ENCODE data around the gene GRIA1.

The GRIA1 gene

DNA sequence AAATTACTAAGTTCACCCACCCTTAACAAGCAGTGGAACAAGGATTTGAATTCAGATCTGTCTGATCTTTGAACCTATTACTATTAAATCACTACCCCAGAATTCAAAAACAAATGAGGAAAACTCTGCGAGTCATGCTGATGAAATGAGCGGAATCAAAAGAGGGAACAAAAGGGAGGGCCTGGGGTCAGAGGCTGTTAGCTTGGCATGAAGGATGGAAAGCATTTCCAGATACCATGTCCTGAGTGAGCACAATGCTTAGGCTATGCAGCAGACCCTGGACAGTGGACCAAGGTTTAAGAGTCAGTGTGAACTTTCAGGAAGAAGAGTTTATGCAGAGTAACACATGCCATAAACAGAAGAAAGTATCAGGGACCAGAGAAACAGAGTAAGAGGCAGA lies 30.5 kb downstream of the GRIA1 start:
- Histone ChIP-seq H3K27me3 (ENCODE audit: control insufficient read depth, insufficient read depth, low read length, poor library complexity, severe bottlenecking) (no peaks in the 10 kb centered on the region), H3K9me3 (ENCODE audit: control insufficient read depth, low read length) (no peaks in the 10 kb centered on the region), H3K4me1 (ENCODE audit: control insufficient read depth, insufficient read depth, low read length) (peaks cover 34% of the 10 kb centered on the region), H3K4me3 (ENCODE audit: insufficient read depth, low read depth, low read length) (no peak overlapping the region), H3K27ac (ENCODE audit: insufficient read depth, low read depth, low read length, poor library complexity, severe bottlenecking) (no peak overlapping the region), H3K36me3 (ENCODE audit: control insufficient read depth, insufficient read depth, low read length) (no peaks in the 10 kb centered on the region)
- 65 to 89% methylated on average over 2 of the region's 2 CpGs for WGBS, 2 experiments

DNA sequence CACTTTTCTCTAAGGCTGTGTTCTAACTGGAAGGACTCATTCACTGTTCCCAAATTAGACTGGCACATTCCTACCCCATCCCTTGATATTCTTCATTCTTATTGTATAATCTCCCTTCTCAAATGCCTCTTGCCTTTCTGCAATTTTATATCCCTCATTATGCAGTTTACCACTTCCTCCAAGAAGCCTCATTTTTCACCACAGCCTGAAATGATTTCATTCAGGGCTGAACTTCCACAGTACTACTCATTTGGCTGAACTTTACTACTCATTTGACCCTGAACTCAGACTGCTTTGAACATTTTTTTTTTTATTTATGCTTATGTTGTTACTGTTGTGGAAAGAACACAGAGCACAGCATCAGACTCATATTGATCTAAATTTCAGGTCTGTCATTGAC lies 32.7 kb downstream of the GRIA1 start:
- H3K27ac ChIP-seq (ENCODE audit: insufficient read depth, low read depth, low read length, poor library complexity, severe bottlenecking) = no peak overlapping the region
- no peak overlapping the region for H3K4me3 ChIP-seq (ENCODE audit: insufficient read depth, low read depth, low read length)

DNA sequence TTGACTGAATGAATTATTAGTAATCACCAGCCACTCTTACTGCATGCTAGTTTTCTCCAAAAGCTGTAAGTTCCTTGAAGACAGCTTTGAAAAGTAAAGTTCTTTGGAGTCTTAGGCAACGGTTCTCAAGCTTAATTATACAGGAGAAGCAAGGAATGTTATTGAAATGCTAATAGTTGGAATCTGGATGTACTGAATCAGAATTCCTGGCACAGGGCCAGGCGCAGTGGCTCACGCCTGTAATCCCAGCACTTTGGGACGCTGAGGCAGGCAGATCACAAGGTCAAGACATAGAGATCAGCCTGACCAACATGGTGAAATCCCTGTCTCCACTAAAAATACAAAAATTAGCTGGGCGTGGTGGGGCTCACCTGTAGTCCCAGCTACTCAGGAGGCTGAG lies 33.4 kb downstream of the GRIA1 start:
- no peaks in the 10 kb centered on the region for H3K9me3 ChIP-seq (ENCODE audit: control insufficient read depth, low read length)
- no peaks in the 10 kb centered on the region for H3K27me3 ChIP-seq (ENCODE audit: control insufficient read depth, insufficient read depth, low read length, poor library complexity, severe bottlenecking)
- H3K4me3 ChIP-seq (ENCODE audit: insufficient read depth, low read depth, low read length) = no peak overlapping the region
- peaks cover 14% of the 10 kb centered on the region for H3K4me1 ChIP-seq (ENCODE audit: control insufficient read depth, insufficient read depth, low read length)
- H3K36me3 ChIP-seq (ENCODE audit: control insufficient read depth, insufficient read depth, low read length) = no peaks in the 10 kb centered on the region
- WGBS, 2 experiments = 85 to 87% methylated on average over 5 of the region's 5 CpGs
- no peak overlapping the region for H3K27ac ChIP-seq (ENCODE audit: insufficient read depth, low read depth, low read length, poor library complexity, severe bottlenecking)

More for the DNA sequence above, 32.7 kb downstream of the GRIA1 start:
- Histone ChIP-seq H3K4me1 (ENCODE audit: control insufficient read depth, insufficient read depth, low read length) (peaks cover 14% of the 10 kb centered on the region), H3K36me3 (ENCODE audit: control insufficient read depth, insufficient read depth, low read length) (no peaks in the 10 kb centered on the region), H3K9me3 (ENCODE audit: control insufficient read depth, low read length) (no peaks in the 10 kb centered on the region), H3K27me3 (ENCODE audit: control insufficient read depth, insufficient read depth, low read length, poor library complexity, severe bottlenecking) (no peaks in the 10 kb centered on the region)

DNA sequence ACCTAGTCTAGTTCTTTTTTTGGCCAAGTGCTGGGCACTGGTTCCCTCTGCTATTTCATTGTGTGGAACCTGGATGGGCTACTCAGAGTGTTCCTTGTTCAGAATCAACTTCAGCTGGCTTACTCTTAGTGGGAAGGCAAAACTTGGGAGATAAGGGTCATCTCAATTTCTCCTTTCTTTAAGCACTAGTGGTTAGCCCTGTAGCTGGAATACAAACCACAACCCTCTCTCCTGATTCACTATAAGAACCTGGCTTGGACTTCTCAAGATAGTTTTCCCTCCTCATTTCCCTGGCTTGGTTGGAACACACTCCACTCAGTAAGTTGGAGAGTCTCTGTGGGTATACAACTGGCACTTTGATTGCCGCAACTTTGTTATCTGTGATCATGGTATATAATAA lies 35.1 kb downstream of the GRIA1 start:
- Histone ChIP-seq H3K9me3 (ENCODE audit: control insufficient read depth, low read length) (no peaks in the 10 kb centered on the region), H3K36me3 (ENCODE audit: control insufficient read depth, insufficient read depth, low read length) (no peaks in the 10 kb centered on the region), H3K4me1 (ENCODE audit: control insufficient read depth, insufficient read depth, low read length) (peaks cover 8% of the 10 kb centered on the region), H3K4me3 (ENCODE audit: insufficient read depth, low read depth, low read length) (no peak overlapping the region), H3K27me3 (ENCODE audit: control insufficient read depth, insufficient read depth, low read length, poor library complexity, severe bottlenecking) (no peaks in the 10 kb centered on the region), H3K27ac (ENCODE audit: insufficient read depth, low read depth, low read length, poor library complexity, severe bottlenecking) (no peak overlapping the region)
- WGBS, 2 experiments = 100% methylated on average over 1 of the region's 1 CpG; no CpG with 5 or more reads in 1 of the 2 experiments

DNA sequence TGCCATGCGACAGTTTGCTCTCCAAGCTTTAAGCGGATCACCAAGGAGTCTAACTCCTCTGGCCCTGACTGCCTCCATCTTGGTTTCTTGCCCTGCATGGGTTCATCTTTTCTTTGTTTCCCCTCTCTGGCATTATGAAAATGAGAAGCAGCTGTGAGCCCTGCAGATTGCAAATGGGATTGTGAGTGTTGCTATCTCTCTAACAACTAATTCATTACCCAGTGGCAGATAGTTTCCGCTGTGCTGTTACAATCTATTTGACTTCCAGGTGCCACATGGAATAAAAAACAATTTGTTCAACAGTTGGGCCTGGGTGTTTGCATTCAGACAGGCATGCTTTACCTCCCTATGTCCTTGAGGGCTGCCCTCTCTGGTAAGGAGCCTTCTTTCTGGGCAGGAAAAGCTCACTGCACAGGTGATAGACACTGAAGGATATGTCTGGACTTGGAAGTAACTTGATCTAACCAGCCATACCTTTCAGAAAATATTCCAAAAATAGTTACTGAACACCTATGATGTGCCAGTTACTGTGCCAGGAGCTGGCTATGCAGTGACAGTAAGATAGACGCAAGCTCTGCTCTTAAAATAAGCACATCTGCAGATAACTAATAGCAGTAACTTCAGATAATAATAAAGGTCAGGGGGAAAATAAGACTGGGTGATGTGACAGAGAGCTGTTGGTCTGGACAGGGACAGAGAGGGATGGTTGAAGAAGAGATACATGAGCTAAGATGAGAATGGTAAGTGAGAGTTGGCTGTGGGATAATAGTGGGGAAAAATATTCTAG lies 40.1 kb downstream of the GRIA1 start:
- no peaks in the 10 kb centered on the region for H3K4me1 ChIP-seq (ENCODE audit: control insufficient read depth, insufficient read depth, low read length)
- H3K27ac ChIP-seq (ENCODE audit: insufficient read depth, low read depth, low read length, poor library complexity, severe bottlenecking) = no peak overlapping the region
- H3K27me3 ChIP-seq (ENCODE audit: control insufficient read depth, insufficient read depth, low read length, poor library complexity, severe bottlenecking) = no peaks in the 10 kb centered on the region
- no peak overlapping the region for H3K4me3 ChIP-seq (ENCODE audit: insufficient read depth, low read depth, low read length)
- WGBS, 2 experiments = 96 to 97% methylated on average over 4 of the region's 4 CpGs
- no peaks in the 10 kb centered on the region for H3K9me3 ChIP-seq (ENCODE audit: control insufficient read depth, low read length)
- H3K36me3 ChIP-seq (ENCODE audit: control insufficient read depth, insufficient read depth, low read length) = no peaks in the 10 kb centered on the region

DNA sequence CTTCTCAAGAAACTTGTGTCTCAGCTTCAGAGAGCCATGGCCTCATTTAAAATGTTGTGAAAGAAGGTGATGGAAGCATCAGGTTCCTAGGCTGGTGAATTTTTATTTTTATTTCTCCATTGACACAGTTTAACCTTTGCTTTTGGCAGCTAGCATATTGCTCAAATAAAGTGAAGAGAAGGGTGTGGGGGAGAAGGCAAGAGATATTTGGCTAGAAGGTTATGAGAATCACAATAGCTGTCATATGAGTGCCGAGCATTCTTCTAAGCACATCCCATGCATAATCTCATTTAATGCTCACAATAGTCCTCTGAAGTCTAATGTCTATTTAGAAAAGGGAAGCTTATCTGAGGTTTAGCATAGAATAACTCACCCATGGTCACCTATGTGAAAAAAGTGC lies 43.1 kb downstream of the GRIA1 start:
- Histone ChIP-seq H3K9me3 (ENCODE audit: control insufficient read depth, low read length) (no peaks in the 10 kb centered on the region), H3K27ac (ENCODE audit: insufficient read depth, low read depth, low read length, poor library complexity, severe bottlenecking) (no peak overlapping the region), H3K4me3 (ENCODE audit: insufficient read depth, low read depth, low read length) (no peak overlapping the region), H3K4me1 (ENCODE audit: control insufficient read depth, insufficient read depth, low read length) (peaks cover 14% of the 10 kb centered on the region), H3K27me3 (ENCODE audit: control insufficient read depth, insufficient read depth, low read length, poor library complexity, severe bottlenecking) (no peaks in the 10 kb centered on the region), H3K36me3 (ENCODE audit: control insufficient read depth, insufficient read depth, low read length) (no peaks in the 10 kb centered on the region)
- no CpG with 5 or more reads among the region's 1 CpG for WGBS, 2 experiments

DNA sequence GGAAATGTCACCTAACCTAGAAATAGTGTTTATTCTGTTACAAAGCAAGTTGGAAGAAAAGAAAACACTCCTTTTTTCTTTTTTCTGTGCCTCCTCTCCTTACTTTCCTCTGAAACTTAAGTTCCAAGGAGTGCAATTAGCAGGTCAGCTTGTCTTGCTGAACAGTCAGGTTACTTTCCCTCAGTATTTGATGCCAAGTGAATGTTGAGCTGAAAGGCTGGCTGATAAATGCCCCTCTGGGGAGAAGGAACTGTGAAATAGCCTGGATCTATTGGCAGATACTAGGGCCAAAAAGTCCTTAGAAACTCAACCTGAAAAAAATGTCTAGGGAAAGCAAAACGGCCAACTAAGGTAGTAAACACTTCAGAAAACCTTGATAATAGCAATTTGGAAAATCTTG lies 43.6 kb downstream of the GRIA1 start:
- WGBS, 2 experiments = 90 to 94% methylated on average over 1 of the region's 1 CpG
- Histone ChIP-seq H3K4me1 (ENCODE audit: control insufficient read depth, insufficient read depth, low read length) (peaks cover 14% of the 10 kb centered on the region), H3K4me3 (ENCODE audit: insufficient read depth, low read depth, low read length) (no peak overlapping the region), H3K36me3 (ENCODE audit: control insufficient read depth, insufficient read depth, low read length) (no peaks in the 10 kb centered on the region), H3K27me3 (ENCODE audit: control insufficient read depth, insufficient read depth, low read length, poor library complexity, severe bottlenecking) (no peaks in the 10 kb centered on the region), H3K9me3 (ENCODE audit: control insufficient read depth, low read length) (no peaks in the 10 kb centered on the region), H3K27ac (ENCODE audit: insufficient read depth, low read depth, low read length, poor library complexity, severe bottlenecking) (no peak overlapping the region)

DNA sequence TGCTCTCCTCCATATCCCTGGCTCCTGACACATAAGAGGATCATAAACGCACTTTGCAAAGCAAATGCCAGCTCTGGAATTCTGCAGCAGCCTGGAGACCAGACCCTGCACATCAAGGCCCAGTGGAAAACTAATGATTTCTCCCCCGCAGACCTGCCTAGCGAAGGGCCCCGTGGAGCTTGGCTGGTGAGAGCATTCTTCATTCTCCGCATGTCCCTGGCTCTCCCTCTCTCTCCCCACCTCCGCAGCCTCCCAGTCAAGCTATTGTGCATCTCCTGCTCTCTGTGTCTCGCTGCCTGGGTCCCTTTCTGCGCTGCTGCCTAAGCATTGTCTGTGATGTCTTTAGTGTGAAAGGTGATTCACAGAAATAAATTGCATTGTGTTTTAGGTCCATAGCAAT lies 46.7 kb downstream of the GRIA1 start:
- no peak overlapping the region for H3K4me3 ChIP-seq (ENCODE audit: insufficient read depth, low read depth, low read length)
- peaks cover 18% of the 10 kb centered on the region for H3K4me1 ChIP-seq (ENCODE audit: control insufficient read depth, insufficient read depth, low read length)
- no peaks in the 10 kb centered on the region for H3K9me3 ChIP-seq (ENCODE audit: control insufficient read depth, low read length)
- no peak overlapping the region for H3K27ac ChIP-seq (ENCODE audit: insufficient read depth, low read depth, low read length, poor library complexity, severe bottlenecking)
- H3K27me3 ChIP-seq (ENCODE audit: control insufficient read depth, insufficient read depth, low read length, poor library complexity, severe bottlenecking) = no peaks in the 10 kb centered on the region
- WGBS, 2 experiments = 74 to 76% methylated on average over 8 of the region's 8 CpGs
- H3K36me3 ChIP-seq (ENCODE audit: control insufficient read depth, insufficient read depth, low read length) = no peaks in the 10 kb centered on the region

DNA sequence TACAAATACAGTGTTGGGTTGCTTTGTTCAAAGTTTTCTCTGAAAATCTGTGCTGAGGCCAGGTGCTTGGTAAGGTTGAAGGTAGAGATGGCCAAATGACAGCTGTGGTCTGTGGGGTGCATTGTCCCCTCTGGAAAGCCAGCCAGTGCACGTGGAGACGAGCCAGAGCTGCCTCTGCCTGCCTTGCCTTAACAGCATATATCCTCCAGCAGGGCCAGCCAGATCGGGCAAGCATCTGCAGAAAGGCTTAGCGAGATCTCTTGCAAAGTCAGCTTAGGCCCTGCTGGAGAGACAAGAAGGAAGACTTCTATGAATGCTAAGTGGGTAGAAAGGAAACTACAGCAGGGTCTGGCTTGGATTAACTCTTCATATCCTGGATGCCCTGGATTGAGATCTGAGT lies 49.5 kb downstream of the GRIA1 start:
- H3K9me3 ChIP-seq (ENCODE audit: control insufficient read depth, low read length) = no peaks in the 10 kb centered on the region
- WGBS, 2 experiments = 64 to 65% methylated on average over 4 of the region's 4 CpGs
- H3K4me1 ChIP-seq (ENCODE audit: control insufficient read depth, insufficient read depth, low read length) = peaks cover 18% of the 10 kb centered on the region

DNA sequence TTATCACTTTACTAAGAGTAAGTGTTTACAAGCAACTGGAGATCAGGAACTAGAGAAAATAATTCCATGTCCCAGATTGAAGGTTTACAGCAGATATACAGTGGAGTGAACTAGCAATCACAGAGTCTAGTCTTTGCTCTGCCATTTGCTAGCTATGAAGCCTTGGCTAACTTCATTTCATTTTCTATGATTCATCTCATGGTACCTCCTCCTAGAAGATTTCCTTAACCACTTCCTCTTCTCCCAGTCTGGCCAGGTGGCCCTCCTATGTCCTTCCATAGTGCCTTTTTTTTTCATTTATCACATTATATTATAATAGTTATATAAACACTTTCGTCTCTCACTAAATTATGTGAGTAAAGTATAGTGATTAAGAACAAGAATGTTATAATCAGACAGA lies 52.1 kb downstream of the GRIA1 start:
- peaks cover 4% of the 10 kb centered on the region for H3K4me1 ChIP-seq (ENCODE audit: control insufficient read depth, insufficient read depth, low read length)
- no peaks in the 10 kb centered on the region for H3K27me3 ChIP-seq (ENCODE audit: control insufficient read depth, insufficient read depth, low read length, poor library complexity, severe bottlenecking)
- H3K36me3 ChIP-seq (ENCODE audit: control insufficient read depth, insufficient read depth, low read length) = no peaks in the 10 kb centered on the region
- H3K9me3 ChIP-seq (ENCODE audit: control insufficient read depth, low read length) = no peaks in the 10 kb centered on the region
- no peak overlapping the region for H3K4me3 ChIP-seq (ENCODE audit: insufficient read depth, low read depth, low read length)
- no peak overlapping the region for H3K27ac ChIP-seq (ENCODE audit: insufficient read depth, low read depth, low read length, poor library complexity, severe bottlenecking)
- WGBS, 2 experiments = no CpG with 5 or more reads among the region's 1 CpG

More for the DNA sequence above, 49.5 kb downstream of the GRIA1 start:
- H3K27ac ChIP-seq (ENCODE audit: insufficient read depth, low read depth, low read length, poor library complexity, severe bottlenecking) = no peak overlapping the region
- no peaks in the 10 kb centered on the region for H3K36me3 ChIP-seq (ENCODE audit: control insufficient read depth, insufficient read depth, low read length)
- H3K27me3 ChIP-seq (ENCODE audit: control insufficient read depth, insufficient read depth, low read length, poor library complexity, severe bottlenecking) = no peaks in the 10 kb centered on the region
- no peak overlapping the region for H3K4me3 ChIP-seq (ENCODE audit: insufficient read depth, low read depth, low read length)

DNA sequence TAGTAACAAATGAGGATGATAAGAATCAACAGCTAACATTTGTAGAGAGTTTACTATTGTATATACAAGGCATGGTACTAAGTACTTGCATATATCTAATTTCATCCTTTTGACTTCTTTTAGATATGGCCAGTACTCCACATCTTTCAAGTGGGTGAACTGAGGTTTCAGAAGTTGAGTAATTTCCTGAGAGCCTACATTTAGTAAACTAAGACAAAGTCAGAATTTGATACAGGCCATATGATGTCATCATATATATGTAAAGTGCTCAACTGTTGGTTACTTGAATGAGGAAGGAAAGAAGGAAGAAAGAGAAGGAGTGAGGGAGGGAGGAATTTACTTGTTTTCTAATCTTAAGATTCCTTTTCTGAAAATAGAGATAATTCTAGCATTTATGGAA lies 52.8 kb downstream of the GRIA1 start:
- Histone ChIP-seq H3K4me3 (ENCODE audit: insufficient read depth, low read depth, low read length) (no peak overlapping the region), H3K27ac (ENCODE audit: insufficient read depth, low read depth, low read length, poor library complexity, severe bottlenecking) (no peak overlapping the region), H3K4me1 (ENCODE audit: control insufficient read depth, insufficient read depth, low read length) (peaks cover 4% of the 10 kb centered on the region), H3K9me3 (ENCODE audit: control insufficient read depth, low read length) (no peaks in the 10 kb centered on the region), H3K36me3 (ENCODE audit: control insufficient read depth, insufficient read depth, low read length) (no peaks in the 10 kb centered on the region), H3K27me3 (ENCODE audit: control insufficient read depth, insufficient read depth, low read length, poor library complexity, severe bottlenecking) (no peaks in the 10 kb centered on the region)

Measured in ectodermal cell (in vitro differentiated cells).